GM12891 (cell line): ENCODE measurements around the gene PLIN1. TPM values are rescaled to one million over a fixed set of nuclear protein-coding genes. Genes with fewer than 3 reads are reported as not detected.

Experiments
- DNase-seq: peaks from one replicate; pipeline ENCODE4 v3.0.0; 2011; ENCODE audit warnings: low spot score; ENCODE audit not compliant: insufficient read length
- FAIRE-seq: peaks from 2 replicates; lab custom pipeline; 2011; peaks lifted over from hg19 to GRCh38; lab: Jason Lieb, UNC
- PAX5 ChIP-seq: IDR thresholded peaks from 2 replicates; pipeline ENCODE4 v1.6.1; 2011; ENCODE audit warnings: low read length, moderate library complexity, mild to moderate bottlenecking; ENCODE audit not compliant: insufficient read depth, severe bottlenecking
- POLR2A ChIP-seq: IDR thresholded peaks from 2 replicates; pipeline ENCODE4 v1.6.1; 2011; ENCODE audit warnings: low read depth, low read length, control low read depth
- POLR2AphosphoS5 ChIP-seq: IDR thresholded peaks from 2 replicates; pipeline ENCODE4 v1.6.1; 2011; ENCODE audit warnings: low read depth, low read length, control low read depth
- POU2F2 ChIP-seq: IDR thresholded peaks from 2 replicates; pipeline ENCODE4 v1.6.1; 2011; ENCODE audit warnings: low read depth, mild to moderate bottlenecking, control low read depth, low read length, moderate library complexity
- SPI1 ChIP-seq: IDR thresholded peaks from 2 replicates; pipeline ENCODE4 v1.6.1; 2011; ENCODE audit warnings: low read depth, low read length, control low read depth
- TAF1 ChIP-seq: IDR thresholded peaks from 2 replicates; pipeline ENCODE4 v1.6.1; 2011; ENCODE audit warnings: low read depth, low read length, control low read depth
- polyA plus RNA-seq: library from polyadenylated mRNA; unstranded; fragments of >200 nt; gene quantifications from one replicate; pipeline ENCODE4 v1.2.1, GENCODE V29; 2012; ENCODE audit warnings: low read depth, missing spikeins, inconsistent platforms; ENCODE audit not compliant: missing spikeins

The PLIN1 gene
- 0.08 TPM for polyA plus RNA-seq

GRCh38 chr15:89679212-89679611, at the start of gene PLIN1:
Gene PLIN1, minus strand, starts transcription at chr15:89679367. Its CDS starts 1,878 bp downstream, at chr15:89677489.
- DNase-seq (no peak), FAIRE-seq (no peak)
- TF ChIP-seq SPI1, result no peak

GRCh38 chr15:89728254-89728653, 49.1 kb upstream of the PLIN1 start:
- FAIRE-seq (no peak), DNase-seq (no peak)
- no peak for TF ChIP-seq PAX5
- no peak for TF ChIP-seq POLR2A
- no peak for TF ChIP-seq TAF1
- no peak for TF ChIP-seq POLR2AphosphoS5
- no peak for TF ChIP-seq POU2F2
- TF ChIP-seq SPI1, result no peak

GRCh38 chr15:89725064-89725463, 45.9 kb upstream of the PLIN1 start:
- TF ChIP-seq POLR2A (no peak), TAF1 (no peak), SPI1 (no peak)
- DNase-seq (no peak), FAIRE-seq (no peak)

GRCh38 chr15:89724621-89725020, 45.5 kb upstream of the PLIN1 start:
- FAIRE-seq, result no peak
- TF ChIP-seq POLR2AphosphoS5 (no peak), TAF1 (no peak), PAX5 (no peak), POU2F2 (no peak), POLR2A (no peak)

GRCh38 chr15:89723031-89723430, 43.9 kb upstream of the PLIN1 start:
- DNase-seq, result no peak
- no peak for FAIRE-seq

More at GRCh38 chr15:89724621-89725020, 45.5 kb upstream of the PLIN1 start:
- no peak for DNase-seq

GRCh38 chr15:89714775-89715174, 35.6 kb upstream of the PLIN1 start:
- TF ChIP-seq SPI1 (no peak), PAX5 (no peak), TAF1 (no peak), POLR2A (no peak), POU2F2 (no peak), POLR2AphosphoS5 (no peak)
- no peak for FAIRE-seq
- no peak for DNase-seq

More at GRCh38 chr15:89723031-89723430, 43.9 kb upstream of the PLIN1 start:
- TF ChIP-seq PAX5 (no peak), TAF1 (no peak), POU2F2 (no peak), POLR2AphosphoS5 (no peak), SPI1 (no peak), POLR2A (no peak)

- TF ChIP-seq POU2F2 (no peak), POLR2A (no peak), SPI1 (no peak), PAX5 (no peak), POLR2AphosphoS5 (no peak), TAF1 (no peak)
- no peak for FAIRE-seq
- no peak for DNase-seq
Measured at GRCh38 chr15:89707577-89707976, 28.4 kb upstream of the PLIN1 start.

GRCh38 chr15:89704411-89704810, 25.2 kb upstream of the PLIN1 start:
- FAIRE-seq (no peak), DNase-seq (no peak)
- no peak for TF ChIP-seq SPI1
- no peak for TF ChIP-seq POLR2AphosphoS5
- TF ChIP-seq POU2F2, result no peak
- TF ChIP-seq POLR2A, result no peak
- TF ChIP-seq TAF1, result no peak
- no peak for TF ChIP-seq PAX5

GRCh38 chr15:89695198-89695597, 16.0 kb upstream of the PLIN1 start:
- FAIRE-seq (no peak), DNase-seq (no peak)
- TF ChIP-seq PAX5 (no peak), POLR2A (no peak), POLR2AphosphoS5 (no peak), POU2F2 (no peak), TAF1 (no peak), SPI1 (no peak)

GRCh38 chr15:89693696-89694095, 14.5 kb upstream of the PLIN1 start:
- no peak for TF ChIP-seq POU2F2
- no peak for TF ChIP-seq TAF1
- no peak for TF ChIP-seq SPI1
- TF ChIP-seq PAX5, result no peak
- no peak for TF ChIP-seq POLR2A
- TF ChIP-seq POLR2AphosphoS5, result no peak
- FAIRE-seq (no peak), DNase-seq (no peak)

GRCh38 chr15:89693091-89693490, 13.9 kb upstream of the PLIN1 start:
- TF ChIP-seq SPI1 (peak; percentile 71), POU2F2 (no peak)
- no peak for DNase-seq

More at GRCh38 chr15:89693091-89693490, 13.9 kb upstream of the PLIN1 start:
- no peak for FAIRE-seq
